ENCODE results near the gene TMEM47.

The TMEM47 gene

GRCh38 chrX:34584781-34585180, 72.3 kb downstream of the TMEM47 start:
- DNase-seq, result no peak

- DNase-seq, result no peak
Observed at GRCh38 chrX:34580069-34580468, 77.0 kb downstream of the TMEM47 start.

- no peak for DNase-seq
Observed at GRCh38 chrX:34578237-34578636, 78.8 kb downstream of the TMEM47 start.
